ENCODE data around the gene SYCN.

GRCh38 chr19:39238209-39238608 is 34.1 kb upstream of the SYCN start:
- TF ChIP-seq KDM1A (IDR thresholded peaks at IDR 0.05; ENCODE audit: borderline replicate concordance, low read length) (no peak), FOSL1 (IDR thresholded peaks at IDR 0.05; ENCODE audit: insufficient read depth, low read depth, low read length) (no peak), POLR2AphosphoS5 (IDR thresholded peaks at IDR 0.05; ENCODE audit: low read depth, low read length) (no peak), TEAD4 (IDR thresholded peaks at IDR 0.05; ENCODE audit: low read depth, low read length) (no peak), SP2 (IDR thresholded peaks at IDR 0.05; ENCODE audit: low read length) (no peak), HDAC6 (IDR thresholded peaks at IDR 0.05; ENCODE audit: low read depth, low read length) (no peak), CTCF (IDR thresholded peaks at IDR 0.05; ENCODE audit: control extremely low read depth in 1 of 3, insufficient read depth in 1 of 3, low read depth in 1 of 3, low read length in 3 of 3) (no peak), MAX (IDR thresholded peaks at IDR 0.05) (no peak)
- TF ChIP-seq, protein P1, sequence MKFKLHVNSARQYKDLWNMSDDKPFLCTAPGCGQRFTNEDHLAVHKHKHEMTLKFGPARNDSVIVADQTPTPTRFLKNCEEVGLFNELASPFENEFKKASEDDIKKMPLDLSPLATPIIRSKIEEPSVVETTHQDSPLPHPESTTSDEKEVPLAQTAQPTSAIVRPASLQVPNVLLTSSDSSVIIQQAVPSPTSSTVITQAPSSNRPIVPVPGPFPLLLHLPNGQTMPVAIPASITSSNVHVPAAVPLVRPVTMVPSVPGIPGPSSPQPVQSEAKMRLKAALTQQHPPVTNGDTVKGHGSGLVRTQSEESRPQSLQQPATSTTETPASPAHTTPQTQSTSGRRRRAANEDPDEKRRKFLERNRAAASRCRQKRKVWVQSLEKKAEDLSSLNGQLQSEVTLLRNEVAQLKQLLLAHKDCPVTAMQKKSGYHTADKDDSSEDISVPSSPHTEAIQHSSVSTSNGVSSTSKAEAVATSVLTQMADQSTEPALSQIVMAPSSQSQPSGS (IDR thresholded peaks at IDR 0.05; ENCODE audit: low read length) = no peak

Data from H1 (cell line).